Measurements from ENCODE around the gene ATP13A4.

ATP13A4 gene

GRCh38 chr3:193446965-193447602, 107.6 kb downstream of the ATP13A4 start:
- no peak for DNase-seq (ENCODE audit: extremely low read depth, low read depth)

GRCh38 chr3:193439423-193439822, 115.3 kb downstream of the ATP13A4 start:
- TF ChIP-seq CTCF (IDR thresholded peaks at IDR 0.05; ENCODE audit: low read depth, low read length, missing control alignments) = no peak
- no peak for DNase-seq (ENCODE audit: extremely low read depth, low read depth)
- no peak overlapping the region for H3K4me3 ChIP-seq (replicated peaks; ENCODE audit: low read depth, low read length)

More at GRCh38 chr3:193446965-193447602, 107.6 kb downstream of the ATP13A4 start:
- H3K4me3 ChIP-seq (replicated peaks; ENCODE audit: low read depth, low read length) = no peak overlapping the region
- no peak for TF ChIP-seq CTCF (IDR thresholded peaks at IDR 0.05; ENCODE audit: low read depth, low read length, missing control alignments)

- no peak for DNase-seq (ENCODE audit: extremely low read depth, low read depth)
- TF ChIP-seq CTCF (IDR thresholded peaks at IDR 0.05; ENCODE audit: low read depth, low read length, missing control alignments) = no peak
- no peak overlapping the region for H3K4me3 ChIP-seq (replicated peaks; ENCODE audit: low read depth, low read length)
These were observed 135.9 kb downstream of the ATP13A4 start for GRCh38 chr3:193418576-193419373.

- no peak for TF ChIP-seq CTCF (IDR thresholded peaks at IDR 0.05; ENCODE audit: low read depth, low read length, missing control alignments)
- no peak overlapping the region for H3K4me3 ChIP-seq (replicated peaks; ENCODE audit: low read depth, low read length)
- no peak for DNase-seq (ENCODE audit: extremely low read depth, low read depth)
These were observed 138.1 kb downstream of the ATP13A4 start for GRCh38 chr3:193416629-193417028.

- DNase-seq (ENCODE audit: extremely low read depth, low read depth) = no peak
- TF ChIP-seq CTCF (IDR thresholded peaks at IDR 0.05; ENCODE audit: low read depth, low read length, missing control alignments) = no peak
These were observed 147.0 kb downstream of the ATP13A4 start for GRCh38 chr3:193407688-193408087.

GRCh38 chr3:193407112-193407511, 147.6 kb downstream of the ATP13A4 start:
- TF ChIP-seq CTCF (IDR thresholded peaks at IDR 0.05; ENCODE audit: low read depth, low read length, missing control alignments) = no peak
- no peak for DNase-seq (ENCODE audit: extremely low read depth, low read depth)
- no peak overlapping the region for H3K4me3 ChIP-seq (replicated peaks; ENCODE audit: low read depth, low read length)

More at GRCh38 chr3:193407688-193408087, 147.0 kb downstream of the ATP13A4 start:
- H3K4me3 ChIP-seq (replicated peaks; ENCODE audit: low read depth, low read length) = no peak overlapping the region
